Measurements from ENCODE around the gene SHH. TPM values are rescaled to one million over a fixed set of nuclear protein-coding genes. Genes with fewer than 3 reads are reported as not detected.
A peak's percentile ranks its signal among the peaks of the same experiment; 100 is the strongest.

SHH gene
- total RNA-seq, 1 experiment from 2014 or later, result not detected

DNA sequence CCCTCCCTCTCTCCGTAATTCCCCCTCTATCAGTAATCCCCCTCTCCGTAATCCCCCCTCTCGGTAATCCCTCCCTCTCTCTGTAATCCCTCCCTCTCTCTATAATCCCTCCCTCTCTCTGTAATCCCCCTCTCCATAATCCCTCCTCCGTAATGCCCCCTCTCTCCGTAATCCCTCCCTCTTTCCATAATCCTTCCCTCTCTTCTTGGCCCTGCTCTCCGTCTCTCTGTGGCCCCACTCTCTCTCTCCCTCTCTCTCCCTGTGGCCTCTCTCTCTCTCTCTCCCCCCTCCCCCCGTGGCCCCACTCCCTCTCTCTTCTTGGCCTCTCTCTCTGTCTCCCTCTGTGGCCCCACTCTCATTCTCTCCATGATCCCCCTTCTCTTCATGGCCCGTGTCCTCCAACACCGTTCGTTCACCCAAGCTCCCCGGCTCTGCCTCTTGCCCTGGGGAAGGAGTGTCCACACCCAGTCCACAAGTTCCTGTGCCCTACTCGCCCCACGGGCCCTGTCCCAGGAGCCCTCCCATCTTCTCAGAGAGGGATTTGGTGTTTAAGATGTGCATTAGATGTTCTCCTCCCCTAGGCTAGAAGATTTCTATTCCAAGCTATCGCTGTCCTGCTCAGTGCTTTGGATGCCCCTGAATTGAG lies 19.8 kb downstream of the SHH start:
- DNase-seq (ENCODE audit: low read depth), result no peak

DNA sequence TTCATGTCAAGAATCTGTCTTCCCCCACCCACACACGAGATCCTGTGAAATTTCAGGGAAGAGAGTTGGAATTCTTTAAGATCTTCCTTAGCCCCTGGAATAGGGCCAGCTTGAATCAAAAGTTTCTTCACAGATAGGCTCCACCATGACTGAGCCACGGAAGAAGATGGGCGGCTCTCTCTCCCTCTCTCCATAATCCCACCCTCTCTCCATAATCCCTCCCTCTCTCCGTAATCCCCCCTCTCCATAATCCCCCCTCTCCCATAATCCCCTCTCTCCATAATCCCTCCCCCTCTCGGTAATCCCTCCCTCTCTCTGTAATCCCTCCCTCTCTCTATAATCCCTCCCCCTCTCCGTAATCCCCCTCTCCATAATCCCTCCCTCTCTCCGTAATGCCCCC lies 20.4 kb downstream of the SHH start:
- no peak for DNase-seq (ENCODE audit: low read depth)

DNA sequence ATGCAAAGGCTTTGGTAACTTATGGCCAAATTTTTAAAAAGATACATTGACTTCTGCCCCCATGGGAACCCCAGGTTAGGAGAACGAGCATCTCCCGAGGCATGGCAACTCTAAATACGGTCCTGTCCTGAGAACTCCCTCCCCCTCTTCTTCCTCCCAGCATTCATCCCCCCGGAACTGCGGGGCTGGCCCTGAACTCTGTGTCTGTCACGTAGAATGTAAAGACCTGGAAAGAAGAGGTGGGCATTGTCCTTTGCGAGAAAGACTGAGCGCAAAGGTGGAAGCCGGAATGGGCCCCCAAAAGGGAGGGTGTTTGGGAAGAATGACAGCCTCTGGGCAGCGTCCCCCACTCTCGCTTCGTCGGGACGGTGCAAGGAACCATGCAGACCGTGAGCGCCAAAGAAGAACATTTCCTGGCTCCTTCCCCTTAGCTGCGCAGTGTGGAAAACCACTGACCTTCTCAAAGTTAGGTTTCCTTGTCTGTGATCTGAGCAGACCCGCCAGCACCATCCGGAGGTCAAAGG lies 21.0 kb downstream of the SHH start:
- no peak for DNase-seq (ENCODE audit: low read depth)

DNA sequence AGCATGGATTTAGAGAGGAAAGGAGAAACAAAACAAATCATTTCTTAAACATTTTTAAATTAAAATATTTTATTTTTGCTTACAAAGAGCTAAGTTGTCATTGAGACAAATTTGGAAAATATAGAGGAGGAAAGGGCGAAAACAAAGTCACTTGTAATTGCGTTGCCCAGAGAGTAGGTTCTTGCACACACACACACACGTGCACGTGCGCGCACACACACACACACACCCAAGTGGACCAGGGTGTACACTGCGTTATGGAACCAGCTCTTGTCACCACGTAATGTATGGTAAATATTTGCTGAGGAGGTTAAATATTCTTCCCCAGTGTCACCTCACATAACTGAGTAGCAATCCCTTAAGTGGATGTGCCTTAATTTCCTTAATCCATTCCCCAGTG lies 21.6 kb downstream of the SHH start:
- DNase-seq (ENCODE audit: low read depth), result no peak

DNA sequence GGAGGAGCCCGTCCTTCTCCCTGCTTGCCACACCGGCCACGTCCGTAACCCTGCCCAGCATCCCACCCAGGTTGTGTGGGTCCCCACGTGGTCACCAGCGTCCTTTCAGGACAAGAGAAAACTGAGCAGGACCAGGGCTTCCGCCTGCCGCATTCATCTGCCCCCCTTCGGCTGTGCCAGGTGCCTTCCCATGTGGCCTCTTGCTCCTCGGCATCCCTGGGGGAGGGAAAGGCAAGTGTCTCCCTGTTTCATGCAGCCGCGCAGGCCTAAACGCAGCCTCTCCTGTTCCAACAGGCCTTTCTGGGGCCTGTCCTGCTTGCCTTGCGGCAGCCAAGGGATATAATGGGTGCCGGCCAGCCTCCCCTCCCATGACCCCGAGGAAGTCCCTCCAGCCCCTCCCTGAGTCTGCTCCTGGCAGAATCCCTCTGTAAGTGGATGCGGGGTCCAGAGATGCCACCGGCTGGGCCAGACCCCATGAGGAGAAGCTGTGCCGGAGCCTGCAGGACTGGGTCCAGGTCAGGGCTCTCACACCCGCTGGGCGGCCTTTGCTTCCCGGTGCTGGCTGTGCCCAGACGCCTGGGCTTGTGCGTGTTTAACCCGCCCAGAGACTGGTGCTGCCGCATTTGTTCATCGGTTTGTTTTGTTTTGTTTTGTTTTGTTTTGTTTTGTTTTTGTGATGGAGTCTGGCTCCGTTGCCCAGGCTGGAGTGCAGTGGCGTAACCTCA lies 23.1 kb downstream of the SHH start:
- DNase-seq (ENCODE audit: low read depth), result no peak

DNA sequence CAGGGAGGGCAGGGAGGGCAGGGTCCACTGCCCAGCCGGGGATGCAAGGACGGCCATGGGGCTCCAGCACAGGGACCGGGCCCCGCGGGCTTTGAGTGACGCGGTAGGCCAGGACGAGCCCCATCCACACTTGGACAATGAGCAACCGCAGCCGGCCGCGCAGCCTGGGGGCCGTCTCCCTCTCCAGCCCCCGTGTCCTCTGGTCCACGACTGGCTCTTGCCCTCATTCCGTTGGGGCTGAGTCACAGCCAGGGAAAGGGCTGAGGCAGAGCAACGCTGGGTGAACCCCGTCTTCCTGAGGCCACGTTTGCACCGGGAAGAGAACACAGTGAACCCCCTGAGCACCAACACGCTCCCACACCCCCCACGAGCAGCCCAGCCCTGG lies 23.7 kb downstream of the SHH start:
- DNase-seq (ENCODE audit: low read depth), result peak; percentile 32

DNA sequence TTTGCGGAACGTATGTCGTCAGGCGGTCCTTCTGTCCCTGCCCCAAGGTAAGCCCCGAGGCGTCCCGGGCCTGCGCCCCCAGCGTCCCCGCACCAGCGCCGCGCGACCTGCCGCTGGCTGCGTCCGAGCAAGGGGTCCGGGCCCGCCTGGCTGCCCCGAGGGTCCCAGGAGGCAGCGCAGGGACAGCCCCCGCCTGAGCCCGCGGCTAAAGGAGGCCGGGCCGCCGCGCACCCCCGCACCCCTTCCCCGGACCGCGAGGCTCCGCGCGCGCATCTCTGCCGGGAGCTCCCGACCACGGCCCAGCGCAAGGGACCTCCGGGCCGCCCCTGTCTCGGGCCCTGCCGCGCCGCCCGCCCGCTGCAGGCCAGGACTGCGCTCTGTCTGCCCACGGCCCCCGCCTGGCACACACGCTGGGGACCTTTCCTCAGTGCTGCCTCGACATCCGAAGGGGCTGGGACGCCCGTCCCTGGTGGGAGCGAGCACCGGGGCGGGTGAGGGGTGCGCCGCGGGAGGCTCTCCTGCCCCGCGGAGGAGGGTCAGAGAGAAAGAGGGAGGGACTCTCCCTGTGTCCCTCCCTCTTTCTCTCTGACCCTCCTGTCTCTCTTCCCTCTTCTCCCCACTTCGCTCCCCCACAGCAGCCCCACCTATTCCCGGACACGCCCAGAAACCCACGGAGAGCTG lies 25.0 kb downstream of the SHH start:
- no peak for DNase-seq (ENCODE audit: low read depth)

DNA sequence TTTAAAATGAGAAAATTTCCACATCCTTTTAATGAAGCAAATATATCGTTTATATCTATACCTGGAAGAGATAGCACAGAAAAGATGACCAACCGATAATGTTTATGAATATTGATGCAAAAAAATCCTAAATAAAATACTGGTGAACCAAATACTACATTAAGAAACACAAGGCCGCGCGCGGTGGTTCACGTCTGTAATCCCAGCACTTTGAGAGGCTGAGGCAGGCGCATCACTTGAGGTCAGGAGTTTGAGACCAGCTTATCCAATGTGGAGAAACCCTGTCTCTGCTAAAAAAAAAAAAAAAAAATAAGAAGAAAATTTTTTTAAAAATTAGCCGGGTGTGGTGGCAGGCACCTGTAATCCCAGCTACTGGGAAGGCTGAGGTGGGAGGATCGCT lies 25.8 kb downstream of the SHH start:
- no peak for DNase-seq (ENCODE audit: low read depth)

DNA sequence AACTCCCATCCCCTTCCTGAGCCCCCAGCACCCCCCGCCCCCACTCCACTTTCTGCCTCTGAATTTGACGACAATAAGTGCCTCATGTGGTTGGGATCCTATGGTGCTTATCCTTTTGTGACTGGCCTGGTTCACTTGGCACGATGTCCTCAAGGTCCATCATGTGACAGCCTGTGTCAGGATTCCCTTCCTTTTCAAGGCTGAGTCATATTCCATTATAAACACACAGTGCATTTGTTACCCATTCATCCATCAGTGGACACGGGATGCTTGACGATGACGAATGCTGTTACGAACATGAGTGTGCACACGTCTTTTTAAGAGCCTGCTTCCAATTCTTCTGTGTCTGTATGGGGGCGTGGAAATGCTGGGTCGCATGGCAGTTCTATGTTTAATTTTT lies 26.7 kb downstream of the SHH start:
- DNase-seq (ENCODE audit: low read depth), result peak; percentile 57

DNA sequence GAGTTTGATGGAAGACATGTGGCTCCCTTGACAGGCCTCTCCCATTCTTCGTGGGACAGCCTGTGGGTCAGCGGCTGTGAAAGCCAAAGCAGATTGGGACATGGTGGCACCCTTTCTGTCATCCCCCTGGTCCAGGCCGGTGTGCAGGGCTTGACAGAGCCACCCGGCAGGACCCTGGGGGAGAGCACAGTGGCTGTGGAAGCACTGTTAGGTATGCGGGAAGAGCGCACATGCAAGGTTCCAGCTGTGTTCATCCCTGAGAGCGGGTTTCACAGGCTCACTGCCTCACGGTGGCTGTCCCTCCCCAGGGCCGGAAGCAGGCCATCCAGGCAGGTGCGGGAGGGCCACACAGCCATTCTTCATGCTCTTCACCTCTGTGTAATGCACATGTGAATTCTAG lies 29.8 kb downstream of the SHH start:
- DNase-seq (ENCODE audit: low read depth), result no peak

DNA sequence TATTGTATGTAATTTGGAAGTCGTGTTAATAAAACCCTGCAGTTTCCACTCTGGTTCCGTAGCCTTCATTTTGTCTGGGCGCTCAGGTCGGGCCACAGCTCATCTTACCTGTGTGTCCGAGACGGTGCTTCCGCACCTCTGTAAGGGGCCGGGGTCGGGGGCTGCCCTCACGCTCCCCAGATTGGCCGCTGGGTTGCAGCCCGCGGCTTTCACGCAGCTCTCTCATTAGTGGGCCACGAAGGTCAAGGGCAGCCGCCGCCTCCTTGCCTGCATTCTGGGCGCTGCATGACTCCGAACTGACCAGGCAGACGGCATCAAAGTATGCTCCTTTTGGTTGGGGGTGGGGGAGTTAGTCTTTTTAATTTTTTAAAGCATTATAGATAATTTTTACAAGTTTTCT lies 30.8 kb downstream of the SHH start:
- DNase-seq (ENCODE audit: low read depth), result no peak

DNA sequence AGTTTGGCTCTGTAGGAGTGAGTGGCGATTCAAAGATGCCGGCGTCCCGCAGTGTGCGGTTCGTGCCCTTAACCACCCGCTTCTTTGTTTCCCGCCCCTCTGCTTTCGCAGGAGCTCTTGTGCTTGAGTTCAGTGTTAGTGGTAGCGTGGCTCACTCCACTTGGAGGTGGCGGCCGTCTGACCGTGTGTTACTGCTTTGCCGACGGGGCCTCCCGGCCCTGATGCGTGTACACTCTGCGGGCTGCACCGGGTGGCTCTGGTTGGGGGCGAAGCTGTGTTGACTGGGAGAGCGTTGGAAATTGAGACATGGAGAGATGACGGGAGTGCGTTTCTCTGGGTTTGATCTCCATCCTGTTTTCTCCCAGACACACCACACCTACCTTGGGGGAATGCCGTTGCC lies 31.4 kb downstream of the SHH start:
- DNase-seq (ENCODE audit: low read depth), result no peak

DNA sequence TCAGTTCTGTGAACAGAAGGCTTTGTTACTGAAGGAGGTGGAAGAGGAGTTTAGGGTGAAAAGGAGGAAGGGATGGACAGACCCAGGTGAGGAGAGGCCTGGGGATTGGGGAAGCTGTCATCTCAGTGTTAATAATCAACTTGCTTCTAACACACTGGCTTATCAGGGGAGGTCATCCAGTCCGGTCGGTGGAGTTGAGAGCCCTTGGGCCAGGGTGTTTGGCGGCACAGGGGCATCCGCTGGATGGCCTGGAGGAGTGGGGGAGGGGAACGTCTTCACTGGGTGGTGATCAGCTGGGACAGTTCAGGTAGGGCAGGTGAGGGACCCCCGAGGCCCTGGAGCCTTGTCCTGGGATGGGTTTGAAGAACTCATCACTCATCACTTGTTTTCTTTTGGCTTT lies 33.9 kb downstream of the SHH start:
- no peak for DNase-seq (ENCODE audit: low read depth)

DNA sequence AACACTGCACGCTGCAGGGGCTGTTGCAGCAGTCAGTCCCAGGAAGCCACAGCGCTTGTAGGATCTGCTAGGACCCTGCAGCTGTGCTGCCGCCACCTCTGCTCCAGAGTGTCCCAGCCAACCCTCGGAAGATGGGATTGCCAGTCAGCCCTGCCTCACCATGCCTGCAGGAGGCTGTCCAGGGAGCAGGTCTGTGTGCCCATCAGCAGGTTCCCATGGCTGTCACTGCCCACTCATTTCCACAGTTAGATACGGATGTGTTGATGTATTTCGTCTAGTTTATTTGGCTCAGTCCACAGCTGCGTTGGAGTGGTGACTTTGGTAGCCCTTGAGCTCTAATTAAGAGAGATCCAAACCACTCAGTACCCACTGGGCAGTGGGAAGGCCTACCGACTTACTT lies 35.7 kb downstream of the SHH start:
- no peak for DNase-seq (ENCODE audit: low read depth)

DNA sequence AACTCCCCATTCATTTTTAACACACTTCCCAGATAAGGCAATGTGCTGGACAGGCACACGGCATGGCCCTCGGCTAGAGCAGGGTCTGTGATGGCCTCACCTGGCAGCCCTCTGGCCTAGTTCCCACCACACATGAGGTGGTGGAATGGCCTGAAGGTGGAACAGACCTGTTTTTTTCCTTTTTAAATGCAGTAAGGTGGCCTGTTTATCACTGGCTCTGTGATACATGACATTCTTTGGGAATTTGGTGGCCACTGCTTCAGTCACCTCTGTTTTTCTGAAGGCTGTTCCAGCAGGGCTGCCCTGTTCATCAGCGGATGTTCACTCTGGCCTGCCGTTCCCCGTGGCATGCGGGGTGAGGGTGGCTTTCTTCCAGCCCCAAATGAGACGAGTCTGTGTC lies 36.6 kb downstream of the SHH start:
- DNase-seq (ENCODE audit: low read depth), result no peak

DNA sequence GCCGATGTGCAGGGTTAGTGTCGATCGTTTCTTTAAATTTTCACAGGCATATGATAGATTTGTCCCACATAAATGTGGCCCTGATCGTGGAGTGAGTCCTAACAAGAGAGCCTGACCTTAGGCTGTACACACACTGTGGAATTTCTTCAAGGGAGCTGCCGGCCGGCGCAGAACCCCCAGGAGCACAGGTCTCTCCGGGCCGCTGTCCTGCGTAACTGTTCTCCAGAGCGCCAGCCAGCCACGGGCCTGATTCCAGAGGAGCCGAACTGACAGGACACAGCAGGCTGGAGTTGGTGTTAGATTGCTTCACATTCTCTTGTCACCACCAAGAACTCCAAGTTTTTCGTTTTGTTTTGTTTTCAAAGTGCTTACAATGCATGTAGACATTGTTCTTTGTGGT lies 37.3 kb downstream of the SHH start:
- DNase-seq (ENCODE audit: low read depth), result no peak

DNA sequence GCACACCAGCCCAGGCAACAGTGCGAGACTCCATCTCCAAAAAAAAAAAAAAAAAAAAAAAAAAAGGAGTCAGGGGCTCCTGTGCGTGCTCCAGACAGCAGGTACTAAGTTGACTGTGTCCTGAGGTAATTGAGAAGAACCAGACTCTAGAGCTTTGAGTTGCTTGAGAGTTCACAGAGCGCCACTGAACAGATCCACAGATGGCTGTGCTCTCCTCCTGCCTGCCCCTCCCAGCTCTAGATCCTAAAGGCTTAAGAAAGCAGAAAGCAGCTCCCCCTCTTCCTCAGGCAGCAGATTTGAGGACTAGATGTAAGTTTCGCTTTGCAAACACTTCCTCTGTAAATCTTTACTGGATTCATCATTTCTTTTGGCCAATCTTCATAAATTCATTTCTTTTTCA lies 38.7 kb downstream of the SHH start:
- no peak for DNase-seq (ENCODE audit: low read depth)

DNA sequence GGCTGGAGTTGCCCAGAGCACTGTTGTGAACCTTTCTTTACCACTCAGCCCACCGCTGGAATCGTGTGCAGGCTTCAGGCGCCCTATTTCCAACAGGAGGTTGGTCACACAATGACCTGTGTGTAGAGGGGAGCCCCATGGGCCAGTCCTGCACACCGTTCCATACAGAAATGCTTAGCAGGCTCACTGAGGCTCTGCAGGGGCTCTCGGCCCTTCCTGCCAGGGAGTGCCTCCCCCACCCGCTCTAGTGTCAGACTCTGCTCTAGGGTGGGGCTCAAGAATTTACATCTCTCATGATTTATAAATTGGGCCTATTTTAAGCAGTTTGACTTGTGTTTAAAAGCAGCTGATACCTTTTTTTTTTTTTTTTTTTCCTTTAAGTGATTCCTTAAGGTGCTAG lies 42.0 kb downstream of the SHH start:
- no peak for DNase-seq (ENCODE audit: low read depth)

DNA sequence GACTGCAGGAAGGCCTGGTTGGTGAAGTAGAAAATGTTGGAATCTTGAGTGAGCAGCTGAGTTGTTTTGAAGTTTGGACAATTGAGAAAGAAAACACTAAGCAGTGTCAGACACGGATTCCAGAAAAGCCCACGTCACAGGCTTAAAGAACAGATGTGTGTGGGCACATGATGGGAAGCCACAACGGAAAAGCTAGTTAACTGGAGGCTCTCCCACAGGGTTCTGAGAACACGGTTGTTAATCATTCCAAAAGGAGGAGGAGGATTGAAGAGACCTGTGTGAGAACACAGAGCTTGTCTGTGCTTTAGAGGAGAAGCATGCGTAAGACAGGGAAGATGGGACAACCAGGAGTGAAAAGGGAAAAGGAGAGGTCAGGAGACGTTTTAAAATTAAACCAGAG lies 42.6 kb downstream of the SHH start:
- DNase-seq (ENCODE audit: low read depth), result no peak

DNA sequence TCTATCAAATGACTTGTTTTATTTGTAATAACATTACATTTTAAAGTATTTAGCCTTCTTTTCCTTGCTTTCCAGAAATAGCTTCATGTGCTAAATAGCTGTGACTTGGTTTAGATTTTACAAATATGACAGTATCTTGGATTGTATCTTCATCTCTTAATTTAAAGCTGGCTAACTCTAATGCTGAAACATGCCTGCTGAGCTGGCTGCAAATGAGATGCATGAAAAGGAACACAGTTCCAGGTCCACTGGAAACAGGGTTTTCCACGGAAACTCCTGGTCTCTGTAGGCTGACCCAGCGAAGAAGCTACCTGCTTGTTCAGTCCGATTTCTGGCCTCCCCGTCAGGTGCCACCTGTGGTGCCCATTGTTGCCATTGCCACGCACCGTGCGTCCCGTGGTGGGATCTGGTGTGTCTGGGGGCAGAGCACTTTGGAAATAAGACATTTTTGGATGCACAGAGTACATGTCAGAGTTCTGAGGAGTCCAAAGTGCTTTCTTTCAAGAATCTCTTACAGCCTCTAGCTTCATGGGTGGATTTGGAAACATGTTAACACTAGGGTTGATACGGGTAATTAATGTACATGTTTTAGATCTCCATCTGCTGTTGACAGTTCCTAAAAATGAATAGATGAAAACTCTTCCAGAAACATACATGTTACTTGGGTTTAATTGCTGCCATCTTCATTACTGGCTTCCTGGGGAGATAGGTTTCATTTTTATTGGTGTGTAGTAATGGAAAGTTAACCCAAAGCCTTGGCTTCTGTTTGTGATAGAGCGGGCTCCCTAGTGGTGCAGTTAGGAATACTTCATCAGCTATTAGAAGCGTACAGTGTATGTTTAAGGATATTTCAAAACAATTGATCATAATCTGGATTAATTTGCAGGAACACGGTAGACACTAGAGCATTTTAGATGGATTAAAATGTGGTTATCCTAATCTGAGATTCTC lies 45.0 kb downstream of the SHH start:
- DNase-seq (ENCODE audit: low read depth), result no peak

DNA sequence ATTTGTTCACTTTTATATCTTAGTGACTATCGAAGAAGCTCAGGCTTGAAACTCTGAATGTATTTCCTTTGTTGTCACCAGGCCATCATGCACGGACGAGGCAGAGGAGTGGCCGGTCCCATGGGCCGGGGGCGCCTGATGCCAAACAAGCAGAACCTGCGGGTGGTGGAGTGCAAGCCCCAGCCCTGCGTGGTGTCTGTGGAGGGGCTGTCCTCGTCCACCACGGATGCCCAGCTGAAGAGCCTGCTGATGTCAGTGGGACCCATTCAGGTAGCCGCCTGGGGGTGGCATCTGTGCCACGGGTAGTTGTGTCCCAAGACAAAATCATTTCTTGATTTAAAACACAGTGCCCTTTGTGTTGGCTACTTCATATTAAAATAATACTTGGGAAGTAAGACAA lies 45.9 kb downstream of the SHH start:
- DNase-seq (ENCODE audit: low read depth), result no peak

DNA sequence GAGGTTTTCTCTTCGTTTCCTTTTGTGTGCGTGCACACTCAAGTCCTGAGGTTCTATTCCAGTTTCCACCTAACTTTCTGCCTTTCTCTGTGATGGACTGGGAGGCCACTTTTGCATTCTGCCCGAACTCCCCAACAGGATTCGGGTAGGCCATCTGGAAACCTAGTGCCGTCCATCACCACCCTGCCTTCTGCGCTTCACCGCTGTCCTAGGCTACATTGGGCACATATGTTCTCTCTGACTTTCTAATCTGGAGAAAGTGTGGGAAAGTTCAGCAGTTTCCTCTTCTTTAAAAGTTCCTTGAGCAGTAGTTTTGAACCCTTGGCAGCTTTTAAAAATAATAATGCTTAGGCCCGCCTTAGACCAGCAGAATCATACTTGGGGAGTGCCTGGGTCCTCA lies 46.8 kb downstream of the SHH start:
- DNase-seq (ENCODE audit: low read depth), result no peak

Data from M059J (cell line).